K562 (cell line): Measurements from ENCODE around the gene MARK3.

Experiments used
- GABPA ChIP-seq: fragments of 200-800 bp; sonication (Bioruptor generic); conservative IDR thresholded peaks from 2 replicates; pipeline ENCODE4 v1.6.1; 2016; ENCODE audit warnings: low read depth, missing genetic modification characterization, missing compliant biosample characterization
- HDAC2 ChIP-seq: fragments of 450-650 bp; IDR thresholded peaks from 2 replicates; pipeline ENCODE4 v1.6.1; 2016; ENCODE audit warnings: mild to moderate bottlenecking
- SIN3B ChIP-seq: fragments of 450-650 bp; IDR thresholded peaks from 2 replicates; pipeline ENCODE4 v1.6.1; 2017; ENCODE audit warnings: low read depth, mild to moderate bottlenecking, moderate library complexity
- SMAD1 ChIP-seq: fragments of 150-350 bp; IDR thresholded peaks from 2 replicates; pipeline ENCODE4 v1.6.1; 2014; ENCODE audit warnings: low read length, low read depth; ENCODE audit not compliant: partially characterized antibody
- TBL1XR1 ChIP-seq, 2 experiments: IDR thresholded peaks; 2 replicates each; pipeline ENCODE4 v1.6.1; 2012; ENCODE audit warnings: improper control_type of control experiment in 2 of 2, low read length in 2 of 2, mild to moderate bottlenecking in 1 of 2
- ZNF12 ChIP-seq: sonication (generic); formaldehyde crosslinking; IDR thresholded peaks from 2 replicates; pipeline ENCODE4 v1.4.0; 2020; ENCODE audit warnings: mild to moderate bottlenecking, missing genetic modification reagents

GRCh38 chr14:103354141-103354540 is 31.1 kb upstream of the MARK3 start:
- no peak for TF ChIP-seq HDAC2
- TF ChIP-seq SMAD1 = no peak
- TF ChIP-seq TBL1XR1 (IDR thresholded peaks at IDR 0.05; ENCODE audit: low read length in 2 of 2) = no peak
- no peak for TF ChIP-seq ZNF12
- TF ChIP-seq SIN3B = no peak
- TF ChIP-seq GABPA (tag) = no peak
